ENCODE measurements around the gene UTP18. TPM values are rescaled to one million over a fixed set of nuclear protein-coding genes. Genes with fewer than 3 reads are reported as not detected.

The UTP18 gene
- total and polyA plus RNA-seq, 2 of the 13 experiments (the other 11 are each of a cell fraction or from before 2014, with no cell fraction given): 35.2 to 104 TPM

- no peak; the same call in 1 of the 2 replicates for TF ChIP-seq THAP9 (CRISPR knock-in tag; IDR thresholded peaks at IDR 0.05; ENCODE audit: borderline replicate concordance)
- no peak for TF ChIP-seq CBX1 (IDR thresholded peaks at IDR 0.05; ENCODE audit: low read depth)
- no peak for TF ChIP-seq NKX3-1 (CRISPR knock-in tag; IDR thresholded peaks at IDR 0.05)
- no peak for TF ChIP-seq GTF3A (CRISPR knock-in tag; conservative IDR thresholded peaks at IDR 0.05)
- peak; percentile 12; the same call in 1 of the 2 replicates for TF ChIP-seq ZSCAN9 (CRISPR knock-in tag; IDR thresholded peaks at IDR 0.05; ENCODE audit: borderline replicate concordance)
- no peak for TF ChIP-seq ZBTB14 (CRISPR knock-in tag; IDR thresholded peaks at IDR 0.05)
- no peak for TF ChIP-seq GMEB1 (CRISPR knock-in tag; IDR thresholded peaks at IDR 0.05; ENCODE audit: borderline replicate concordance)
- TF ChIP-seq RXRB (CRISPR knock-in tag; IDR thresholded peaks at IDR 0.05; ENCODE audit: borderline replicate concordance): no peak
- no peak for TF ChIP-seq SRF (IDR thresholded peaks at IDR 0.05; ENCODE audit: low read depth, low read length)
- TF ChIP-seq HIVEP1 (CRISPR knock-in tag; IDR thresholded peaks at IDR 0.05): no peak
- no peak for TF ChIP-seq MTF1 (CRISPR knock-in tag; IDR thresholded peaks at IDR 0.05)
- TF ChIP-seq ZSCAN5A (CRISPR knock-in tag; IDR thresholded peaks at IDR 0.05; ENCODE audit: borderline replicate concordance): no peak
- no peak for TF ChIP-seq ELK4 (CRISPR knock-in tag; IDR thresholded peaks at IDR 0.05; ENCODE audit: borderline replicate concordance)
- no peak for TF ChIP-seq PAX8 (CRISPR knock-in tag; IDR thresholded peaks at IDR 0.05; ENCODE audit: borderline replicate concordance)
- no peak for TF ChIP-seq GLMP (CRISPR knock-in tag; IDR thresholded peaks at IDR 0.05; ENCODE audit: borderline replicate concordance)
- TF ChIP-seq CENPBD1 (CRISPR knock-in tag; IDR thresholded peaks at IDR 0.05; ENCODE audit: borderline replicate concordance, low read depth): no peak; the same call in 1 of the 2 replicates
- TF ChIP-seq ZNF597 (CRISPR knock-in tag; IDR thresholded peaks at IDR 0.05): no peak
Observed at GRCh38 chr17:51259564-51260236, 646 bp upstream of the UTP18 start, which contains the start of gene MBTD1 (continued).

All from HepG2 (cell line).